ENCODE data around the gene XYLT2.

- no peak for TF ChIP-seq CTCF (IDR thresholded peaks at IDR 0.05)
- no peak for TF ChIP-seq POLR2A (IDR thresholded peaks at IDR 0.05)
Measured at GRCh38 chr17:50349243-50349600, 3.3 kb downstream of the XYLT2 start.

Measured in testis (tissue), 2 donors.